Kidney (tissue), 14 donors: ENCODE data around the gene PHYHD1. TPM values are rescaled to one million over a fixed set of nuclear protein-coding genes. Genes with fewer than 3 reads are reported as not detected.
"Not testable (repeated sequence)": the region's sequence is repeated elsewhere in the genome, so short reads cannot be mapped to it uniquely, and the experiment has no call there.

ENCODE experiments used
- DNase-seq, 5 donors: peaks; one replicate each; pipeline ENCODE4 v3.0.0-alpha.2; 2013 to 2020
- FAIRE-seq: peaks from 2 replicates; lab custom pipeline; 2012; peaks lifted over from hg19 to GRCh38; lab: Jason Lieb, UNC
- H3K27ac ChIP-seq, 2 donors: one replicate each; pipeline ENCODE4 v1.7.0; 2013; ENCODE audit warnings: low read depth in 2 of 2, low read length in 2 of 2, inconsistent platforms in 1 of 2
- H3K27me3 ChIP-seq: one replicate; pipeline ENCODE4 v1.7.1; 2013; ENCODE audit warnings: low read length, inconsistent platforms; ENCODE audit not compliant: control insufficient read depth, insufficient read depth
- H3K36me3 ChIP-seq, 3 donors: one replicate each; pipeline versions ENCODE4 v1.7.0 to v1.7.1; 2013; ENCODE audit warnings: low read length in 3 of 3, control low read depth in 1 of 3, inconsistent platforms in 1 of 3; ENCODE audit not compliant: insufficient read depth in 3 of 3, control insufficient read depth in 2 of 3
- H3K4me1 ChIP-seq, 3 donors: one replicate each; pipeline versions ENCODE4 v1.7.0 to v1.7.1; 2013; ENCODE audit warnings: low read length in 3 of 3, inconsistent platforms in 1 of 3, low read depth in 1 of 3; ENCODE audit not compliant: control insufficient read depth in 2 of 3, insufficient read depth in 2 of 3
- H3K4me3 ChIP-seq, 3 donors: one replicate each; pipeline versions ENCODE4 v1.7.0 to v1.8.1; 2013; ENCODE audit warnings: low read length in 3 of 3, control low read depth in 1 of 3, inconsistent platforms in 1 of 3
- H3K9ac ChIP-seq, 3 donors: one replicate each; pipeline versions ENCODE4 v1.7.0 to v1.7.1; 2013; ENCODE audit warnings: low read length in 3 of 3, control low read depth in 1 of 3, inconsistent platforms in 1 of 3
- H3K9me3 ChIP-seq, 3 donors: one replicate each; pipeline versions ENCODE4 v1.7.0 to v1.7.1; 2013; ENCODE audit warnings: low read length in 3 of 3, control low read depth in 1 of 3, inconsistent platforms in 1 of 3; ENCODE audit not compliant: control insufficient read depth in 2 of 3, insufficient read depth in 1 of 3
- intact Hi-C: fragments of 100-400 bp; cut with DNase I; formaldehyde crosslinking; loops from one replicate; pipeline ENCODE4 v1.11.1; 2022
- polyA plus RNA-seq: library from polyadenylated mRNA; stranded (reverse); fragments of 350-450 nt; fragmentation: Illumina TruSeq; extraction: RNeasy Lipid Tissue Mini Kit (QIAGEN cat#74804); gene quantifications from one replicate; pipeline ENCODE4 v1.2.3, GENCODE V29; 2014; ENCODE audit warnings: low read depth, low replicate concordance; ENCODE audit not compliant: insufficient read depth
- total RNA-seq: library from RNA; stranded (reverse); fragmentation: NEBNext Ultra II Directional; extraction: Animal tissue kit (Norgen Biotek cat#: 25700); gene quantifications from one replicate; pipeline ENCODE4 v1.2.1, GENCODE V29; 2021
- TF ChIP-seq, protein P1 (sequence below): IDR thresholded peaks from 3 replicates; pipeline ENCODE4 v1.5.1; 2012; ENCODE audit warnings: mild to moderate bottlenecking, moderate library complexity, borderline replicate concordance; ENCODE audit not compliant: insufficient read depth; ENCODE audit errors: extremely low read depth
- donor health status: control.
- donor health status: control.
- donor health status: control.
- donor health status: control.
- donor health status: control.
- donor health status: DM: yes; HTN: yes; CAD: no.
- donor health status: Normal renal cell carcinoma (clear cell type).

The PHYHD1 gene
- total and polyA plus RNA-seq, 2 donors from 2014 or later = 59.0 to 122 TPM

GRCh38 chr9:128940946-128941755 is 20.4 kb downstream of the PHYHD1 start:
- Histone ChIP-seq H3K9me3 (no peaks in the 10 kb centered on the region), H3K4me1 (peaks cover 0 to 11% (median 4%) of the 10 kb centered on the region in 3 donors), H3K36me3 (peaks cover 0 to 6% (median 0%) of the 10 kb centered on the region in 3 donors), H3K9ac (no peak overlapping the region), H3K27ac (no peak overlapping the region), H3K27me3 (no peaks in the 10 kb centered on the region), H3K4me3 (no peak overlapping the region)
- TF ChIP-seq, protein P1, sequence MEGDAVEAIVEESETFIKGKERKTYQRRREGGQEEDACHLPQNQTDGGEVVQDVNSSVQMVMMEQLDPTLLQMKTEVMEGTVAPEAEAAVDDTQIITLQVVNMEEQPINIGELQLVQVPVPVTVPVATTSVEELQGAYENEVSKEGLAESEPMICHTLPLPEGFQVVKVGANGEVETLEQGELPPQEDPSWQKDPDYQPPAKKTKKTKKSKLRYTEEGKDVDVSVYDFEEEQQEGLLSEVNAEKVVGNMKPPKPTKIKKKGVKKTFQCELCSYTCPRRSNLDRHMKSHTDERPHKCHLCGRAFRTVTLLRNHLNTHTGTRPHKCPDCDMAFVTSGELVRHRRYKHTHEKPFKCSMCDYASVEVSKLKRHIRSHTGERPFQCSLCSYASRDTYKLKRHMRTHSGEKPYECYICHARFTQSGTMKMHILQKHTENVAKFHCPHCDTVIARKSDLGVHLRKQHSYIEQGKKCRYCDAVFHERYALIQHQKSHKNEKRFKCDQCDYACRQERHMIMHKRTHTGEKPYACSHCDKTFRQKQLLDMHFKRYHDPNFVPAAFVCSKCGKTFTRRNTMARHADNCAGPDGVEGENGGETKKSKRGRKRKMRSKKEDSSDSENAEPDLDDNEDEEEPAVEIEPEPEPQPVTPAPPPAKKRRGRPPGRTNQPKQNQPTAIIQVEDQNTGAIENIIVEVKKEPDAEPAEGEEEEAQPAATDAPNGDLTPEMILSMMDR = no peak
- DNase-seq (peak in 1 of 5 donors; percentile 68), FAIRE-seq (no peak)
- intact Hi-C loops = no loop called here

DNA sequence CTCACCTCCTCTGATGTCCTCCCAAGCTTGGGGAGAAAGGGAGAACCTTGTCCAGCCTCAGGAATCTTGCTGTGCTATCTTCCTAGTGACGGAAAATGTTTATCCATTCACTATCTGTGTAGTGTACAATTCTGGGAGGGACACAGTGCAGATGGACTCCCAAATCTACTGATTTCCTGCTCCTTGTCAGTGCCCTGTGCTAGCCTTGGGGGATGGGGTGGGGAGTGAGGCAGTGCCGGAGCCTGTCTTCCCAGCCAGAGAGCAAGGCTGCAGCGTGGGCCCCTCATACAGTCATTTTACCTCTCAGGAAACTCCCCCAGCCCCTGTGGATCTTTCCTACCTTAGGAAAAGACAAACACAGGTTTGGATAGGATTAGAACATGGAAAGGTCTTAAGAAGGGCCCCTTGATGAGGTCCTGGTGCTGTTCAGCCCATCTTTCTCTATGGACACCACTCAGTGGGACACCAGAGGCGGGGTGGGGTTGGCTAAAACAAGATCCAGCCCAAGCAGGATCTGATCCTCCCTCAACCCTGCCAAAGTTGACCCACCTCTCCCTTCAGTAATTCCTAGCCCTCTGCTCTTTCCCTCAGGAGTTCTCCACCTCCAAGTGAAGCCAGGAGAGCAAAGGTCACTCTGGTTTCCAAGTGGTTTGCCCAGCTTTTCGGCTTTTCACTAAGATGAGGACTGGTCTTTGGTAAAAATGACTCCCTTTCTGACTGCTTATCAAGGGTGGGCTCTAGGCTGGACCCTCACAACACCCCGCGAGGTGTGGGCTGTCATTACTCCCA is 23.2 kb downstream of the PHYHD1 start:
- FAIRE-seq (no peak), DNase-seq (peak in 1 of 5 donors; percentile 45)
- peaks cover 0 to 6% (median 0%) of the 10 kb centered on the region in 3 donors for H3K36me3 ChIP-seq
- no peak overlapping the region for H3K9ac ChIP-seq
- intact Hi-C loops = no loop called here
- no peak overlapping the region for H3K27ac ChIP-seq
- TF ChIP-seq, protein P1 = no peak
- no peaks in the 10 kb centered on the region for H3K9me3 ChIP-seq
- peaks cover 0 to 19% (median 4%) of the 10 kb centered on the region in 3 donors for H3K4me1 ChIP-seq
- H3K4me3 ChIP-seq = no peak overlapping the region
- H3K27me3 ChIP-seq = no peaks in the 10 kb centered on the region

DNA sequence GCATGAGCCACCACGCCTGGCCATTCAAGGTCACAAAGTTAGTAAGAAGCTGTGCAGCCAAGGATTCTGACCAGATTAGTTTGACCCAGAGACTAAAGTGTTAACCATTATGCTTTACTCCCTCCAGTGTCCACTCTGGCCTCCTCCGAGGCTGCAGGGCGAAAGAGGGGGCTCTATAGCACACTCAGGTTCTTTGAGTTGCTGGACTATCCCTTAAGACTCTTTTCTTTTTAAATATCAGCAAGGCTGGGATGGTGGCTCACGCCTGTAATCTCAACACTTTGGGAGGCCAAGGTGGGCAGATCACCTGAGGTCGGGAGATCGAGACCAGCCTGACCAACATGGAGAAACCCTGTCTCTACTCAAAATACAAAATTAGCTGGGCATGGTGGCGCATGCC is 24.2 kb downstream of the PHYHD1 start:
- H3K4me1 ChIP-seq = peaks cover 0 to 19% (median 4%) of the 10 kb centered on the region in 3 donors
- FAIRE-seq, H3K36me3 ChIP-seq, H3K27me3 ChIP-seq, intact Hi-C loops, H3K9me3 ChIP-seq, H3K4me3 ChIP-seq, H3K27ac ChIP-seq, H3K9ac ChIP-seq: not testable (repeated sequence)
- DNase-seq = peak in 1 of 5 donors; percentile 26
